Esophagus muscularis mucosa (tissue), 3 donors: ENCODE data around the gene SLC25A13.

ENCODE experiments used
- EP300 ChIP-seq: sonication (generic); formaldehyde crosslinking; IDR thresholded peaks from one replicate; pipeline ENCODE4 v1.6.1; 2017; ENCODE audit warnings: antibody characterized with exemption
- TF ChIP-seq, protein P1 (sequence below), 3 experiments: fragments of 200-600 bp in 2 of 3; fragments of 450-650 bp in 1 of 3; sonication (generic) in 2 of 3; IDR thresholded peaks; one replicate each; pipeline ENCODE4 v1.5.1; 2017 to 2019; ENCODE audit warnings: antibody characterized with exemption in 3 of 3, mild to moderate bottlenecking in 2 of 3, moderate library complexity in 1 of 3

GRCh38 chr7:96183163-96183670, 138.7 kb downstream of the SLC25A13 start:
- TF ChIP-seq, protein P1, sequence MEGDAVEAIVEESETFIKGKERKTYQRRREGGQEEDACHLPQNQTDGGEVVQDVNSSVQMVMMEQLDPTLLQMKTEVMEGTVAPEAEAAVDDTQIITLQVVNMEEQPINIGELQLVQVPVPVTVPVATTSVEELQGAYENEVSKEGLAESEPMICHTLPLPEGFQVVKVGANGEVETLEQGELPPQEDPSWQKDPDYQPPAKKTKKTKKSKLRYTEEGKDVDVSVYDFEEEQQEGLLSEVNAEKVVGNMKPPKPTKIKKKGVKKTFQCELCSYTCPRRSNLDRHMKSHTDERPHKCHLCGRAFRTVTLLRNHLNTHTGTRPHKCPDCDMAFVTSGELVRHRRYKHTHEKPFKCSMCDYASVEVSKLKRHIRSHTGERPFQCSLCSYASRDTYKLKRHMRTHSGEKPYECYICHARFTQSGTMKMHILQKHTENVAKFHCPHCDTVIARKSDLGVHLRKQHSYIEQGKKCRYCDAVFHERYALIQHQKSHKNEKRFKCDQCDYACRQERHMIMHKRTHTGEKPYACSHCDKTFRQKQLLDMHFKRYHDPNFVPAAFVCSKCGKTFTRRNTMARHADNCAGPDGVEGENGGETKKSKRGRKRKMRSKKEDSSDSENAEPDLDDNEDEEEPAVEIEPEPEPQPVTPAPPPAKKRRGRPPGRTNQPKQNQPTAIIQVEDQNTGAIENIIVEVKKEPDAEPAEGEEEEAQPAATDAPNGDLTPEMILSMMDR (IDR thresholded peaks at IDR 0.05), result no peak
- TF ChIP-seq EP300, result no peak
